ENCODE data around the gene GNA15.
A peak's percentile ranks its signal among the peaks of the same experiment; 100 is the strongest.

The GNA15 gene

DNA sequence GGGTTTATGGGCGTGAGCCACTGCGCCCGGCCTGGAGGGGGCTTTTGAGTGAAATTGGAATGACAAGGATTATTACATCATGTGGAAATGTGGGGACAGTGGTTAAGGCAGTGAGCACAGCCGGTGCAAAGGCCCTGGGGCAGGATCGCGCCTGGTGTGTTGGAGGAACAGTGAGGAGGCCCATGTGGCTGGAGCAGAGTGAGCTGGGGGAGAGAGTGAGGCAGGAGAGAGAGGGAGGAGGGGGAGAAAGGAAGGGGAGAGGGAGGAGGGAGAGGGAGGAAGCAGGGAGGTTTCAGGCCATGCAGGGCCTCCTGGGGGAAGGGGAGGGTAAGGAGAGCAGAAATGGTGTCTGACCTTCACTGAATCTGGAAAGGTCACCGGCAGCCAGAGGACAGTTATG is 77.3 kb downstream of the GNA15 start (continued):
- TF ChIP-seq ZNF555 (tag by site-specific recombination; conservative IDR thresholded peaks at IDR 0.05) = no peak
- TF ChIP-seq ZNF639 (tag by site-specific recombination; IDR thresholded peaks at IDR 0.05) = no peak
- TF ChIP-seq ZNF324 (tag by site-specific recombination; IDR thresholded peaks at IDR 0.05) = no peak
- TF ChIP-seq ZNF704 (tag by site-specific recombination; IDR thresholded peaks at IDR 0.05) = no peak
- TF ChIP-seq, protein P1, sequence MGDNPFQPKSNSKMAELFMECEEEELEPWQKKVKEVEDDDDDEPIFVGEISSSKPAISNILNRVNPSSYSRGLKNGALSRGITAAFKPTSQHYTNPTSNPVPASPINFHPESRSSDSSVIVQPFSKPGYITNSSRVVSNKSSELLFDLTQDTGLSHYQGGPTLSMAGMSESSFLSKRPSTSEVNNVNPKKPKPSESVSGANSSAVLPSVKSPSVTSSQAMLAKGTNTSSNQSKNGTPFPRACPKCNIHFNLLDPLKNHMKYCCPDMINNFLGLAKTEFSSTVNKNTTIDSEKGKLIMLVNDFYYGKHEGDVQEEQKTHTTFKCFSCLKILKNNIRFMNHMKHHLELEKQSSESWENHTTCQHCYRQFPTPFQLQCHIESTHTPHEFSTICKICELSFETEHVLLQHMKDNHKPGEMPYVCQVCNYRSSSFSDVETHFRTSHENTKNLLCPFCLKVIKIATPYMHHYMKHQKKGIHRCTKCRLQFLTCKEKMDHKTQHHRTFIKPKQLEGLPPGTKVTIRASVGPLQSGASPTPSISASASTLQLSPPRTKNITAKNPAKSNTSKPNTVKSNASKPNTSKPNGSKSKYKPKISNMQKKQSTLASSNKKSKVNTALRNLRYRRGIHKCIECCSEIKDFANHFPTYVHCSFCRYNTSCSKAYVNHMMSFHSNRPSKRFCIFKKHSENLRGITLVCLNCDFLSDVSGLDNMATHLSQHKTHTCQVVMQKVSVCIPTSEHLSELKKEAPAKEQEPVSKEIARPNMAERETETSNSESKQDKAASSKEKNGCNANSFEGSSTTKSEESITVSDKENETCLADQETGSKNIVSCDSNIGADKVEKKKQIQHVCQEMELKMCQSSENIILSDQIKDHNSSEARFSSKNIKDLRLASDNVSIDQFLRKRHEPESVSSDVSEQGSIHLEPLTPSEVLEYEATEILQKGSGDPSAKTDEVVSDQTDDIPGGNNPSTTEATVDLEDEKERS (tag by site-specific recombination; IDR thresholded peaks at IDR 0.05) = 0 out of 2 replicates have a peak, but pooled peaks have one; percentile 43
- TF ChIP-seq ZNF777 (tag by site-specific recombination; IDR thresholded peaks at IDR 0.05; ENCODE audit: borderline replicate concordance) = no peak
- TF ChIP-seq, protein P2, sequence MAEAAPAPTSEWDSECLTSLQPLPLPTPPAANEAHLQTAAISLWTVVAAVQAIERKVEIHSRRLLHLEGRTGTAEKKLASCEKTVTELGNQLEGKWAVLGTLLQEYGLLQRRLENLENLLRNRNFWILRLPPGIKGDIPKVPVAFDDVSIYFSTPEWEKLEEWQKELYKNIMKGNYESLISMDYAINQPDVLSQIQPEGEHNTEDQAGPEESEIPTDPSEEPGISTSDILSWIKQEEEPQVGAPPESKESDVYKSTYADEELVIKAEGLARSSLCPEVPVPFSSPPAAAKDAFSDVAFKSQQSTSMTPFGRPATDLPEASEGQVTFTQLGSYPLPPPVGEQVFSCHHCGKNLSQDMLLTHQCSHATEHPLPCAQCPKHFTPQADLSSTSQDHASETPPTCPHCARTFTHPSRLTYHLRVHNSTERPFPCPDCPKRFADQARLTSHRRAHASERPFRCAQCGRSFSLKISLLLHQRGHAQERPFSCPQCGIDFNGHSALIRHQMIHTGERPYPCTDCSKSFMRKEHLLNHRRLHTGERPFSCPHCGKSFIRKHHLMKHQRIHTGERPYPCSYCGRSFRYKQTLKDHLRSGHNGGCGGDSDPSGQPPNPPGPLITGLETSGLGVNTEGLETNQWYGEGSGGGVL (tag by site-specific recombination; IDR thresholded peaks at IDR 0.05) = peak; percentile 69
- no peak for TF ChIP-seq REPIN1 (tag by site-specific recombination; IDR thresholded peaks at IDR 0.05; ENCODE audit: low read depth)
- TF ChIP-seq, protein P3, sequence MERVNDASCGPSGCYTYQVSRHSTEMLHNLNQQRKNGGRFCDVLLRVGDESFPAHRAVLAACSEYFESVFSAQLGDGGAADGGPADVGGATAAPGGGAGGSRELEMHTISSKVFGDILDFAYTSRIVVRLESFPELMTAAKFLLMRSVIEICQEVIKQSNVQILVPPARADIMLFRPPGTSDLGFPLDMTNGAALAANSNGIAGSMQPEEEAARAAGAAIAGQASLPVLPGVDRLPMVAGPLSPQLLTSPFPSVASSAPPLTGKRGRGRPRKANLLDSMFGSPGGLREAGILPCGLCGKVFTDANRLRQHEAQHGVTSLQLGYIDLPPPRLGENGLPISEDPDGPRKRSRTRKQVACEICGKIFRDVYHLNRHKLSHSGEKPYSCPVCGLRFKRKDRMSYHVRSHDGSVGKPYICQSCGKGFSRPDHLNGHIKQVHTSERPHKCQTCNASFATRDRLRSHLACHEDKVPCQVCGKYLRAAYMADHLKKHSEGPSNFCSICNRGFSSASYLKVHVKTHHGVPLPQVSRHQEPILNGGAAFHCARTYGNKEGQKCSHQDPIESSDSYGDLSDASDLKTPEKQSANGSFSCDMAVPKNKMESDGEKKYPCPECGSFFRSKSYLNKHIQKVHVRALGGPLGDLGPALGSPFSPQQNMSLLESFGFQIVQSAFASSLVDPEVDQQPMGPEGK (tag by site-specific recombination; IDR thresholded peaks at IDR 0.05) = no peak
- no peak for TF ChIP-seq ZNF292 (tag by site-specific recombination; IDR thresholded peaks at IDR 0.05; ENCODE audit: borderline replicate concordance, low read depth)
- no peak for TF ChIP-seq ZNF114 (tag by site-specific recombination; IDR thresholded peaks at IDR 0.05)
- TF ChIP-seq SP3 (tag by site-specific recombination; IDR thresholded peaks at IDR 0.05) = no peak
- TF ChIP-seq ZNF843 (tag by site-specific recombination; IDR thresholded peaks at IDR 0.05) = no peak
- TF ChIP-seq YY2 (tag by site-specific recombination; IDR thresholded peaks at IDR 0.05) = no peak
- no peak for TF ChIP-seq TRIM28 (IDR thresholded peaks at IDR 0.05; ENCODE audit: borderline replicate concordance, low read length)
- no peak for TF ChIP-seq ZNF585B (tag by site-specific recombination; IDR thresholded peaks at IDR 0.05)
- TF ChIP-seq ZNF394 (tag by site-specific recombination; IDR thresholded peaks at IDR 0.05; ENCODE audit: borderline replicate concordance) = no peak
- no peak for TF ChIP-seq GLI4 (tag by site-specific recombination; IDR thresholded peaks at IDR 0.05)
- no peak for TF ChIP-seq KLF1 (tag by site-specific recombination; IDR thresholded peaks at IDR 0.05)
- no peak for TF ChIP-seq ZNF549 (tag by site-specific recombination; IDR thresholded peaks at IDR 0.05)
- TF ChIP-seq ZNF266 (tag by site-specific recombination; IDR thresholded peaks at IDR 0.05; ENCODE audit: low read depth) = no peak
